GM23338 (cell line): ENCODE measurements around the gene REM2.

ENCODE experiments used
- CTCF ChIP-seq, 2 experiments: fragments of 200-600 bp in 1 of 2; sonication (generic) in 1 of 2; conservative IDR thresholded peaks; 2 replicates each; pipeline versions ENCODE4 v1.5.1 to v1.6.1; 2016 to 2017; ENCODE audit warnings: antibody characterized with exemption in 2 of 2, low read depth in 2 of 2, mild to moderate bottlenecking in 2 of 2, moderate library complexity in 1 of 2
- ETS1 ChIP-seq: IDR thresholded peaks from 2 replicates; pipeline ENCODE4 v1.6.1; 2016; ENCODE audit warnings: antibody characterized with exemption
- EZH2 ChIP-seq: fragments of 200-600 bp; sonication (generic); IDR thresholded peaks from one replicate; pipeline ENCODE4 v1.8.0; 2017; ENCODE audit warnings: antibody characterized with exemption, mild to moderate bottlenecking, low read depth; ENCODE audit not compliant: unreplicated experiment
- NANOG ChIP-seq: IDR thresholded peaks from 2 replicates; pipeline ENCODE4 v1.6.1; 2016; ENCODE audit warnings: antibody characterized with exemption, borderline replicate concordance
- POLR2AphosphoS5 ChIP-seq: IDR thresholded peaks from 2 replicates; pipeline ENCODE4 v1.6.1; 2016; ENCODE audit warnings: antibody characterized with exemption, low read depth
- REST ChIP-seq: IDR thresholded peaks from one replicate; pipeline ENCODE4 v1.6.1; 2018; ENCODE audit warnings: antibody characterized with exemption; ENCODE audit not compliant: unreplicated experiment

DNA sequence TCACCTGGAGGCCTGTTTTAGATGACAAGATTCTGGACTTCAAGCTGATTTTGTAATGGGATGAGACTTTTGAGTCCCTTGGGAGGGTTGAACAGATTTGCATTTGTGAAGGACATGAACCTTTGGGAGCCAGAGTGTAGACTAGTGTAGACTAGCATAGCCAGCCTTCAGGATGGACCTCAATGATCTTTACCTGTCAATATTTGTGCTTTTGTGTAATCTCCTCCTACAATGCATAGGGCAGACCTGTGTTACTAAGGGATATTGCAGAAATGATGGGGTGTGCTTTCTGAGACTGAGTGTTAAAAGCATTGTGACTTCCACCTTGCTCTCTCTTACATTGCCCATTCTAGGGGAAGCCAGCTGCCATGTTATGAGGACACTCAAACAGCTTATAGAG is 21.4 kb upstream of the REM2 start:
- TF ChIP-seq CTCF (conservative IDR thresholded peaks at IDR 0.05; ENCODE audit: low read depth in 2 of 2) (no peak), REST (no peak), NANOG (no peak), EZH2 (no peak), ETS1 (no peak), POLR2AphosphoS5 (no peak)
